Measurements from ENCODE around the gene PPP1R15B.
A peak's percentile ranks its signal among the peaks of the same experiment; 100 is the strongest.

Gene PPP1R15B

DNA sequence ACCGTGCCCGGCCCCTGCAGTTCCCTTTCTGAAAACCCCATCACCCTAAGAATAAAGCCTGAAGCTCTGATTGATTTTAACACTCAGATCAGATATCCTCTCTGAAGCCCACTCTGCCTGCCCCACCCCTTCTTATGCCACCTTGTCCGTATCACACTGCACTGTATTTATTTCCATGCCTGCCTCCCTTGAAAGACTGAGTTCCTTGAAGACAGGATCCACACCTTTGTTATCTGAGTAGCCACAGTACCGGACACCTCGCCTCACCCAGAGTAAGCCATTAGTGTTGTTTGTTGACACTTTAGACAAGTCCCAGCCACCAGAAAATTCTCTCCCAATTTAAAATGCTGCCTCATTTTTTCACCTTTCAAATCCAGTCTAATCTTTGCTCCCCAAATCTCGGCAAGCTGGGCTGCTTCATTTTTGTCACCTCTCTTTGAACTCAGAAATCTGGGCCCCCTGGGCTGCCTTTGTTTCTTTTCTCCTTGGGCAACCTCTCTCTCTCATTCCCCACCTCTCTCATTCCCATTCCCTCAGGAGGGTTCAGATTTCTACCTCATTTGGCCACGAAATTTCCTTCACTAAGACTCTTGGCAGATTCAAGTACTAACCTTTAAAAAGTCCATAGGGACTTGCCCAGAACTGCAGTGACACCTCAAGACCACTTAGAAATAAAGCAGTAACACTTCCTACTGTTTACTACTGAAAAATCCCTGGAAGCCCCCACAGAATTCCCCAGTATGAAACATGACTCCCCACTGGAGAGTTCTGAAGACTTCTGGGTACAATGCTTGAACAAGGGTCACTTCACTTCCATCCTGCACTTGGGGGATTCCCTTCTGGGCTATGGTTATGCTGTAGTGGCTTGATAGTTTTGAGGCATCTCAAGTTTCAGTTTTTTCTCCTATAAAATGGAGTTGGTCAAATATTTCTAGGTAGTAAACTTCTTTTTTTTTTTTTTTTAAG lies 8.7 kb upstream of the PPP1R15B start:
- DNase-seq (ENCODE audit: low read depth), result no peak

DNA sequence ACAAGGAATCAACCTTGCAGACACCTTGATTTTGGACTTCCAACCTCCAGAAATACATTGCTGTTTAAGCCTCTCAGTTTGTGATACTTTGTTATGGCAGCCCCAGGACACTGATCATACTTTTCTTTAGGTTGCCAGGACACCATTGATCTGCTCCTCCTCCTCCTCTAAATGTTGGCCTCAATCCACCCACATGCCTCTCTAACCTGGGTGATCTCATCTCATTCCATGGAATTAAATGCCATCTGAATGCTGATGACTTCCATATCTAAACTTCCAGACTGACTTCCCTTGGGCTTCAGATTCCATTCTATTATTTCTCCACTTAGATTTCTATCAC lies 7.4 kb upstream of the PPP1R15B start:
- no peak for DNase-seq (ENCODE audit: low read depth)

DNA sequence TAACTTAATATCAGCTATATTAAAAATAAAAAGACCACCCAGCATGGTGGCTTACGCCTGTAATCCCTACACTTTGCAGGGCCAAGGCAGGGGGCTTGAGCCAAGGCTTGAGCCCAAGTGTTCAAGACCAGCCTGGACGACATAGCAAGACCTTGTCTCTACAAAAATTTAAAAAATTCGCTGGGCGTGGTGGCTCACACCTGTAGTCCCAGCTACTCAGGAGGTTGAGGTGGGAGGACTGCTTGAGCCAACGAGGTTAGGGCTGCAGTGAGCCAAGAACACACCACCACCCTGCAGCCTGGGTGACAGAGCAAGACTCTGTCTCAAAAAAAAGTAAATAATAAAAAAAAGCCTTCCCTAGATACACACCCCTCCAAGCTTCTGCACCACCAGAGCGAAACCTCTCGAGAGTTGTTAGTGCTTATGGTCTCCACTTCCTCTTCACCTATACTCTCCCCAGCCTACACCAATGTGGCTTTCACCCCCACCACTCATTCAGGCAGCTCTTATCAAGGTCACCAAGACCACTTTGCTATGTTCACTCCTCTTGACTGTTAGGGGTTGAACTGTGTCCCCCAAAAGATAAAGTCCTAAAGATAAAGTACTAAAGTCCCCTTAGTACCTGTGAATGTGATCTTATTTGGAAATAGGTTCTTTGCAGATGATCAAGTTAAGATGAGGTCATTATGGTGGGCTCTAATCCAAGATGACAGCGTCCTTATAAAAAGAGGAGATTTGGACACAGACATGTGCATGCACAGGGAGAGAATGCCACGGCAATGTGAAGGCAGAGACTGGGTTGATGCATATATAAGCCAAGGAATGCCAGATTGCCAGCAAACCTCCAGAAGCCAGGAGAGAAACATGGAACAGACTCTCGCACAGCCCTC lies 6.8 kb upstream of the PPP1R15B start:
- DNase-seq (ENCODE audit: low read depth), result no peak

DNA sequence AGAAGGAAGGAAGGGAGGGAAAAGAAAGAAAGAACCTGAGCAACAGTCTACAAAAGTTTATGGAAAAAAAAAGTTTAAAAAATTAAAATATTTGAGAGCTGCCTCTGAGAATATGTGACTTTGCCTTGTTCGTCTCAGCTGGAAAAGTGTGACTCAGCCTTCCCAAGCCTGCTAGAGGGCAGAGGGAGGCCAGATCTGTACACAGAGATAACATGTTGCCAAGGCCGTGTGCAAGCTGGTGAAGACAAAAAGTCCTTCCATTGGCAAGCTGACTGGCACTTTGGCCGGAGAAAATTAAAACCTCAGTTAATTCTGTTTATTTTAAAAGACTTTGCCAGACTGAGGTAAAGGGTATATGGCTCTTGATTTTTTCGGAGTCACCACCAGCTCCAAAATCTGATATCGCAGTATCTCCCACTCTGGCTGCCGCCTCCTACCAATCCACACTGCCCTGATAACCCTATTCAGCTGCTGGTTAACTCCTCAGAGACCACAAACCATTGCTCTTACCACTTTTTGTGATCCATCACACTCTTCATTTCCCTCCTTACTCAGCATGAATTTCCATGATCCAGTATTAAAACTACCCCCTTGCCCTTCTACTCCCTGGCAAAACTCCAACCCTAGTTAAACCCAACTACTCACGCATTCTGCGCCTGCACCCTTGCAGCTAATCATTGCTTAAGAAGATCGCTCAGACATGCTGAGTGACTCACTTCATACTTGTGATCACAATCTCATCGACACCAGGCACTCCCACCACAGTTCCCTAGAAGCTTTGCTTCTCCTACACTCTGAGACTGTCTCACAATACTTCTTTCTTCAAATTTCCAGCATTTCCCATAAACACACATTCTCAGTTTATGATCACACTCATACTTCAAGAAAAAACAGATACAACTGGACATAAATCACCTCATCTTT lies 5.7 kb upstream of the PPP1R15B start:
- DNase-seq (ENCODE audit: low read depth), result no peak

DNA sequence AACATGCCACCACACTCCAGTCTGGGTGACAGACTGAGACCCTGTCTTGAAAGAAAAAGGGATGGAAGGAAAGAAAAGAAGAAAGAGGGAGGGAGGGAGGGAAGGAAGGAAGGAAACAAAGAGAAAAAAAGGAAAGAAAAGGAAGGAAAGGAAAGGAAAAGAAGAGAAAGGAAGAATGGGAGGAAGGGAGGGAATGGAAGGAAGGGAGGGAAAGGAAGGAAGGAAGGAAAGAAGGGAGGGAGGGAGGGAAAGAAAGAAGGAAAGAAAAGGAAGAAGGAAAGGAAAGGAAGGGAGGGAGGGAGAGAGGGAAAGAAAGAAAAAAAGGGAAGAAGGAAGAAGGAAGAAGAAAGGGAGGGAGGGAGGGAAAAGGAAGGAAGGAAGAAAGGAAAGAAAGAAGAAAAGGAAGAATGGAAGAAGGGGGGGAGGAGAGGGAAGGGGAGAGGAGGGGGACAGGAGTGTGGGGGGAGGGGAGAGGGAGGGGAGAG lies 5.0 kb upstream of the PPP1R15B start:
- no peak for DNase-seq (ENCODE audit: low read depth)

DNA sequence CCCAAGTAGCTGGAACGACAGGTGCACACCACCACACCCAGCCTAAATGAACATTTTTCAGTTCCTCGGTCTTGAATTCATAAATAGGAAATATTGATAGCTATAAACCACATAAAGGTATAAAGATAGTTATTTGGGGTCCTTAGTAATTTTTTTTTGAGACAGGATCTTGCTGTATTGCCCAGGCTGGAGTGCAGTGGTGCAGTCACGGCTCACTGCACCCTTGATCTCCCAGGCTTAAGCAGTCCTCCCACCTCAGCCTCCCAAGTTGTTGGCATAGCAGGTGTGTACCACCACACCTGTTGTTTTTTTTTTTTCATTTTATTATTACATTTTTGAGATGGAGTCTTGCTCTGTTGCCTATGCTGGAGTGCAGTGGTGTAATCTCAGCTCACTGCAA lies 3.7 kb upstream of the PPP1R15B start:
- DNase-seq (ENCODE audit: low read depth), result no peak

DNA sequence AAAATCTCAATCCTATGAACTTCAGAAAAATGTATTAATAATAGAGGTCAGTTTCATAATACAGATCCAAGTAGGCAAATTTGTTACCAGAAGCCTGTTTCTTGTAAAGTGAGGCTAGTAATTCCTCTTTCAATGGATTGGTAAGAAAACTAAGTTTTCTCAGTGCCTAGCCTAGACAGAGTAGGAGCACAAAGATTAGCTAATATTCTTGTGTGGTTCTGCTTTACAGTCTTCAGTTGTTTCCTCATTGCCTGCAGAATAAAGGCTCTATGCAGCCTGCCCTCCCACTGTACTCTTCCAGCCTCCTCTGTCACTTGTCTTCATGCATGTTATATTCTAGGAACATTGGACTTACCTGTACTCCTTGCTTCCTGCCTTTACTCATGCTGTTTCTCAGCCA lies 2.4 kb upstream of the PPP1R15B start:
- no peak for DNase-seq (ENCODE audit: low read depth)

DNA sequence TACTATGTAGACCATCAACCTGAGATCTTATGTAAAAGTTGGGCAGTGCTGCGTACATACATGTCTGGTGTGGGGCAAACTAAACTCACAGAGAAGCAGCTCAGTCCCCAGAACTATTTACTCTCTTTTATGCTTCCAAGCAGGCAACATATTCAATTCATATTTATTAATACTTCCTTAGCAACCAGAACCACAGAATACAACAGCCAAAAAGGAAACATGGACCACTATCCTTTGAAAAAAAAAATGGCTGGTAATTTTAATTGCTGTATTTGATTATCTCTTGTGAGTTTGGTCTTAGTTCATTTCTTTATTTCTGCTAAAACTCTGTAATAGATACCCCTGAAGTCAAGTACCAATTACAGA lies 1.5 kb upstream of the PPP1R15B start:
- no peak for DNase-seq (ENCODE audit: low read depth)

DNA sequence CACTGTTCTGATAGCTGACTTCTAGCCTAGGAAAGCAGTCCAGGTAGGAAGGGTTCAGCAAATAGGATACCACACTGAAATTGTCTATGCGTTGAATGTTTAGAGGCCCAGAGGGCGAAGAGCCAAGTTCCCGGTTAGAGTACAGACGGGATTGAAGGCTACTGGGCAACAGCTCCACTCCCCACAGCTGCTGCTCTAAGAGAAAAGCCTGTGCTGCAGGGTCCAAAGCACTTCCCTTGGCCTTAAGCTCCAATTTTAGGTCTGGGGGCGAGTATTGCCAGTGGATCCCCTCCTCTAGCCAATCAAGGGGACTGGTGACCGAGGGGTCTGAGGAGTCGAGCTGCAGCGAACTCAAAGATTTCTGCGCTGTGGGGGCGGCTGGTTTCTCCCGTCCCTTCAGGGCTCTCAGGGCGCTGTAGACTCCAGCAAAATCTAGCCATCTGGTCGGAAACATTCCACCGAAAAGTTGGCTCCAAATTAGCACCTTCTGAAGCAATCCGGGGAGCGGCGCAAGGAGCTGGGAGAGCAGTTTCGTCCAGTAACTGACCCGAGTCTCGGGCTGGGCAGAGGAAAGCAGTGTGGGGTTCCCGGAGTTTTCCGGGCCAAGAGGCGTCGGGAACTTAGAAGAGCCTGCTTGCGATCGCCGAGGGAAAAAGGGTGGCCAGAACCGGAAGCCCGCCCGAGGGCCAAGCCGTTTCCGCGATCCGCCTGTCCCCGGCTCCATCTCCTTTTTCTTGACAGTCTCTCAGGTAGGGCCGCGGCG lies 748 bp downstream of the PPP1R15B start:
- DNase-seq (ENCODE audit: low read depth), result peak; percentile 6

DNA sequence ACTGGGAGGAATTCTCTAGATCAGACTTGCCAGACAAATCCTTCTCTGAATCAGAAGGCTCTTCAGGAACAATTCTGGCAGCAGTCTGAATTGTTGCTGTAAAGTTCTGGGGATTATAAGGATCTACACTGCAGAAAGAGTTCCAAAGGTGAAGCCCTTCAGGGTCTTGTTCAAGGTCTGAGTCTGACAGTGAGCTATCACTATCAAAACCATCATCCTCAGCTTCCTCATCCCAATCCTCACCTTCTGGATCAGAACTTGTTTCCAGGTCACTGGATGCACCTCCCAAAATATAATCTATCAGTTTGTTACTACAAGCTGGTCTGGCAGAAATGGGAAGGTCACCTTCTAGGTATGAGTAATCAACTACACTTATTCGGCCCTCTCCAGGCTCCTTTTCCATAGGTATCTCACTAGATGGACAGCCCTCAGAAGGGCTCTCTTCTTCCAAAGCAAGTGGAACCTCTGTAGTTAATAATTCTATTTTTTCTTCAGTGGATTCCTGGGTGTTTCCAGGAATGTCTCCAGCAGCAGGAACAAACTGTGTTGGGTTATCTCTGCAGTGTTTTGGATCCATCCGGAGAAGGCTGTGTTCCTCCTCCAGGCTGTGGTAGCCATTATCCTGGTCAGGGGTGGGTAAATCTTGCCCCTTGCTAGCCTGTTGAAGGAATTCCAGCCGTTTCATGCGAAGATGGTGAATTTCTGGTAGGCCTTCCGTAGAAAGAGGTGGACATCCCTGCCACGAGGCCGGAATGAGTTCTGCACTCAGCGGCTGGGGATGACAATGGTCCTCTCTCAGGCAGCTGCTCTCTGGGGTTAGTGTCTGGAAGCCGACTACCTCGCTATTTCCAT lies 1.6 kb downstream of the PPP1R15B start:
- DNase-seq (ENCODE audit: low read depth), result no peak

DNA sequence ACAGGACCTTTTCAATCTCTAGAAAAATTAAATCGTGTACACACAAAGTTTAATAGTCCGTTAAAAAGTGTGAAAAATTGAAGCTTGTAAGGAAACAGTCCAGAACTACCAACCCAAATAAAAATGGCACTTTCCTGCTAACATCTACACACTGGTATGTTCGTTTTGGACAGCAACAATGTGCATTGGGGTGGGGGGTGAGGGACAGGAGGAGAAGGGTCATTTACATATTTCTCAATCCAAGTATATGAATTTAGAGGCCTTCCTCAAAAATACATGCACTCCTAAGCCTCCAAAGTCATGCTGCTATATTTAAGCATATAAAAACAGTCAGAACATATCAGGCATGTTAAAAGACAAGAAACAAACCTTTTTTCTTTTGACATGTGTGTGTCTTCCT lies 2.5 kb downstream of the PPP1R15B start:
- no peak for DNase-seq (ENCODE audit: low read depth)

DNA sequence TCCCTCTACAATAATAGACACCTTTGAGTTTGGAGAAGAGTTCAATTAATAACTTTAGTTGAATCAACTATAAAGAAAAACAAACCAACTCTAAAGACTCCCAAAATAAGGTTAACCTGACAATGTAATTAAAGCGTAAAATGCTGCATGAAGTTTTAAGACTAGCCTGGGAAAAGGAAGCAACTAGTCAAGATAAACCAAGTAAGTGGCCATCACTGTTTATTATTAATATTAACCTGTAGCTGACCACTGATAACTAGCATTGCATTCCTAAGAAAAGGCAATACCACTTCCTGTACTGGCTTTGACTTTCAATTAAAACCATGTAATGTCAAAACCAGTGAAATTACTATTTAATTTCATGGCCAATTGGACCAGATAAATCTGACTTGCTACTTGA lies 3.0 kb downstream of the PPP1R15B start:
- no peak for DNase-seq (ENCODE audit: low read depth)

DNA sequence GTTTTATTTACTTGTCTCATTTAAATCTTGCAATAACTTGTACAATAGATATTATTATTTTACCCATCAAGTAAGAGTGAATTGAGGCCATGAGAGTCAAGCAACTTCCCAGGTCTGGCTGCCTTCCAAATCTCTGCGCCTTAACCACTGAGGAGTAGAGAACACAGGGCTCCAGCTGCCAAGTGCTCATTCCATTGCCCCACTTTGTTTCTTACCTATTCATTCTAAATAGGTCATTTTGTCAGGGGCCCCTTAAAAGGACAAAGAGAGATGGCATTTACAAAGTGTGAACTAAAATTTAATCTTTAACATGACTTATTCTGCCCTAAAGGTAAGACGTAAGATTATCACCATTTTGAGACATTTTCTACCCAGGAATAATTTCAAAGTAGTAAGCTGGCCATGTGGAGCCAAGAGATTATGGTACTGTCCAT lies 3.5 kb downstream of the PPP1R15B start:
- DNase-seq (ENCODE audit: low read depth), result no peak

DNA sequence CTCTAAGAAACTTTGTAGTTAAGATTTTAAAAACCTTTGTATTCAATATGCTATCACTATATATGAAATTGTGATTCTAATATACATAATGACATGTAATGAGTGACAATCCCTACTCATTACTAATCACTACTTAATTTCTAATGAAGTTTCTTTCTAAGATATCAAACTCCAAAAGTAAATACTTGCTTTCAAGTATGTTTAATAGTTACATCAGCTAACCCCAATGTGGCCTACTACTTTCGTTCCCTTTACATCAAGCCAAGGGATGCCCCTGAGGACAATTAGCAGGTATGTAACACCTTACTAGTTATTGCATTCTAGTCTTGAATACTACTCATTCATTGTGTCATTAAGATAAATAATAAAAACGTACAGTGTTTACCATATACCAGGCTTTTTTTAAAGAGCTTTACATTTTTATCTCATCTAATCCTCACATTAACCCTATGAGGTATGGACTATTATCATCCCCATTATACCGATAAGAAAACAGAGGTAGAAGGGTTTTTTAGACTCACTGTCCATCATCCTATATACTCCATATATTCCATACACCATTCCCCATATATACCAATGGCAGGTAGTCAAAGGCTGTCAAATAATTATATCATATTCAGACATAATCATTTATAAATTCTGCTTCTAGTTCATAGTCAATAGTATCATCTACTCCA lies 4.2 kb downstream of the PPP1R15B start:
- no peak for DNase-seq (ENCODE audit: low read depth)

DNA sequence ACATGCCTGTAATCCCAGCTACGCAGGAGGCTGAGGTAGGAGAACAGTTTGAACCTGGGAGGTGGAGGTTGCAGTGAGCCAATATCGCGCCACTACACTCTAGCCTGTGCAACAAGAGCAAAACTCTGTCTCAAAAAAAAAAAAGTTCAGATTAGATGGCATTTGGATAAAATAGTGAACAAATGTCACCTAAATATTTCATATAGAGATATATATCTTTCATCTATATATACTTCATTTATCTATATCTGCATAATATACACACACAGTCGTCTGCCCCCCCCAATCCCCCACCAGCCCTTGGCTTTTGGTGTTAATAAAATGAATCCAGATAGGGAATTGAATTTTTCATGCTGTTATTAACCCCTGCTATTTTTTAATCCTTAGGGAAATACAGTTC lies 5.0 kb downstream of the PPP1R15B start:
- no peak for DNase-seq (ENCODE audit: low read depth)

DNA sequence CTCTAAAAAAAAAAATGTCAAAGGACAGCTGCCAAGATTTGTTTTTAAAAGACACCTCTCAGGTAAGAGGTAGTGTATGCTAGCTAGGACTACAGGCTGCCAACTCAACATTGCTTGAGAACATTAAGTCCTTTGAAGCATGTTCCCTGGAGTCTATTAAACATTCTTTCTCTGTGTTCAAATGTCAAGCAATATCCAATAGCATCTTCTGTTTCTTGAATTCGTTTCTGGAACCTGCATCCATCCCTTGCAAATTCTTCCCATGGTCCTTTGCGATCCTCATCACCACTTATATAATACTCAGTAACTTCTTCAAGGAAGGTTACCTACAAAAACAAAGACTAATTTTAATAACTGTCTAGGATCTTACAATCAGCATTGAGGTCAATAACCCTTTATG lies 5.6 kb downstream of the PPP1R15B start:
- DNase-seq (ENCODE audit: low read depth), result no peak

DNA sequence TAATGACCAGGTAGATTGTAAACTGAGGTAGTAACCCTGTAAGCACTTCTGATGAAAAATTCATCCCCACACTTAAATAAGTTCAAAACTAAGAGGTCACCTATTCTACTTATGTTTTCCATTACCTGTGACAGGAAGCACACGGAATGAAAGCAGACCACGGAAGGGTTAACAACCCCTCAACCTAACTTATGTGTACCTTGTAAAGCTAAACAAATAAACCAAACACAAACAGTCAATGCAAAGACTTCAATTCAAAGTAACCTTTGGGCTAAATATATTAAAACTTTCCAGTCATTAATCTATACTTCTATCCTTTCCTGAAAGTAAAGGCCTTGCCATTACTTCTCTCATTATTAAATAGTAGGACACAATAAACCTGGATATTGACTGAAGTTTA lies 7.0 kb downstream of the PPP1R15B start:
- no peak for DNase-seq (ENCODE audit: low read depth)

DNA sequence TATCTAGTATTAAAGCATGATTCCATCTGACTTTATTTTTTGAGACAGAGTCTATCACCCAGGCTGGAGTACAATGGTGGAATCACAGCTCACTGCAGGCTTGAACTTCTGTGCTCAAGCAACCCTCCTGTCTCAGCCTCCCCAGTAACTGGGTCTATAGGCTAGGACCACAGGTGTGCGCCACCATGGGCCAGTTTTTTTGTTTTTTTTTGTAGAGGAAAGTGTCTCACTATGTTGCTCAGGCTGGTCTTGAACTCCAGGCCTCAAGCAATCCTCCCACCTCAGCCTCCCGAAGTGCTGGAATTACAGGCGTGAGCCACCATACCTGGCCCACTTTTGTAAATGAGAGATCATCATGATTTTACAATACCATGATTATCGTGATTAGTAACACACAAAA lies 9.2 kb downstream of the PPP1R15B start:
- no peak for DNase-seq (ENCODE audit: low read depth)

DNA sequence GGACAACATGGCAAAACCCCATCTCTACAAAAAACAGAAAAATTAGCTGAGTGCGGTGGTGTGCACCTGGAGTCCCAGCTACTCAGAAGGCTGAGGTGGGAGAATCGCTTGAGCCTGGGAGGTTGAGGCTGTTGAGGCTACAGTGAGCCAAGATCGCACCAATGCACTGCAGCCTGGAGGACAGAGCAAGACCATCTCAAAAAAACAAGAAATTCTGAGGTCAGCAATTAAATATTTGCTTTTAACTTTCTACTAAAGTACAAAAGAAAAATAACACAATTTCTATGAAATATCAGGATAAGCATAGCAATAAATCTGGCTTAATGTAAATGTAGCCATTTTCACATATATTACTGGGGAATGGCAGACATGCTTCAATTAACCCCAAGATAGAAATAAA lies 9.9 kb downstream of the PPP1R15B start:
- no peak for DNase-seq (ENCODE audit: low read depth)
